SU-DHL-6 (cell line): ENCODE data around the gene KCNJ16.

Experiments used
- EZH2phosphoT487 ChIP-seq: fragments of 200-600 bp; sonication (generic), shearing (Covaris generic); conservative IDR thresholded peaks from 2 replicates; pipeline ENCODE4 v1.6.1; 2018; ENCODE audit warnings: mild to moderate bottlenecking, antibody characterized with exemption, low read length, moderate library complexity, mixed read lengths
- TF ChIP-seq, protein P1 (sequence below): fragments of 200-600 bp; sonication (generic); IDR thresholded peaks from one replicate; pipeline ENCODE4 v1.5.1; 2017; ENCODE audit warnings: antibody characterized with exemption, mild to moderate bottlenecking, low read length, moderate library complexity; ENCODE audit not compliant: insufficient read depth, poor library complexity, severe bottlenecking

DNA sequence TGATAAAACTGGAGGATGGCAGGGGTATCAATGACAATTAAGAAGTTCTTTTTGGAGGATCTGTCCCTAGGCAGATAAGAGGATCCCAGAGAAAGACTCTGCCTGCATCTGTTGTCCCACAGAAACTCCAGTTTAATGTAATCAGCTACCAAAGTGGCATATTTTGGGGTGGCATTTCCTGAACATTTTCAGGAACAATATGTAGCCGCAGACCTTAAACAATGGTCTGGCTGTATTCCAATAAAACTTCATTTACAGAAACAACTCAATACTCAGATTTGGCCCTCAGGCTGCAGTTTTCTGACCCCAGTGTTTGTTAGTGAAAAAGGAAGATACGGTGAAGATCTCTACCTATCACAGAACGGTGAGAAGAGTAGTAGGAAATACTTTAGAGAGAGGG is 46.1 kb downstream of the KCNJ16 start:
- TF ChIP-seq, protein P1, sequence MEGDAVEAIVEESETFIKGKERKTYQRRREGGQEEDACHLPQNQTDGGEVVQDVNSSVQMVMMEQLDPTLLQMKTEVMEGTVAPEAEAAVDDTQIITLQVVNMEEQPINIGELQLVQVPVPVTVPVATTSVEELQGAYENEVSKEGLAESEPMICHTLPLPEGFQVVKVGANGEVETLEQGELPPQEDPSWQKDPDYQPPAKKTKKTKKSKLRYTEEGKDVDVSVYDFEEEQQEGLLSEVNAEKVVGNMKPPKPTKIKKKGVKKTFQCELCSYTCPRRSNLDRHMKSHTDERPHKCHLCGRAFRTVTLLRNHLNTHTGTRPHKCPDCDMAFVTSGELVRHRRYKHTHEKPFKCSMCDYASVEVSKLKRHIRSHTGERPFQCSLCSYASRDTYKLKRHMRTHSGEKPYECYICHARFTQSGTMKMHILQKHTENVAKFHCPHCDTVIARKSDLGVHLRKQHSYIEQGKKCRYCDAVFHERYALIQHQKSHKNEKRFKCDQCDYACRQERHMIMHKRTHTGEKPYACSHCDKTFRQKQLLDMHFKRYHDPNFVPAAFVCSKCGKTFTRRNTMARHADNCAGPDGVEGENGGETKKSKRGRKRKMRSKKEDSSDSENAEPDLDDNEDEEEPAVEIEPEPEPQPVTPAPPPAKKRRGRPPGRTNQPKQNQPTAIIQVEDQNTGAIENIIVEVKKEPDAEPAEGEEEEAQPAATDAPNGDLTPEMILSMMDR = no peak
- TF ChIP-seq EZH2phosphoT487 = no peak
